Stimulated activated naive CD4-positive, alpha-beta T cell treated with Interleukin-2 at 50 U/mL for 16 hours (primary cell): ENCODE data around the gene REV1.
"Not testable (repeated sequence)": the region's sequence is repeated elsewhere in the genome, so short reads cannot be mapped to it uniquely, and the experiment has no call there.

Experiments
- DNase-seq: peaks from one replicate; lab custom pipeline; 2025; lab: John Stamatoyannopoulos, UW

REV1 gene

GRCh38 chr2:99403084-99403483 lies 86.7 kb downstream of the REV1 start:
- no peak for DNase-seq

- no peak for DNase-seq
Measured at GRCh38 chr2:99401841-99402240, 88.0 kb downstream of the REV1 start.

GRCh38 chr2:99399795-99400194 lies 90.0 kb downstream of the REV1 start:
- DNase-seq, result no peak

- no peak for DNase-seq
Measured at GRCh38 chr2:99399063-99399462, 90.8 kb downstream of the REV1 start.

- DNase-seq, result no peak
Measured at GRCh38 chr2:99398303-99398702, 91.5 kb downstream of the REV1 start.

- DNase-seq, result no peak
Measured at GRCh38 chr2:99397266-99397920, 92.4 kb downstream of the REV1 start.

- no peak for DNase-seq
Measured at GRCh38 chr2:99395589-99396130, 94.2 kb downstream of the REV1 start.

- no peak for DNase-seq
Measured at GRCh38 chr2:99389946-99390345, 99.9 kb downstream of the REV1 start.

GRCh38 chr2:99389371-99389770 lies 100.4 kb downstream of the REV1 start:
- no peak for DNase-seq

- DNase-seq, result no peak
Measured at GRCh38 chr2:99388892-99389291, 100.9 kb downstream of the REV1 start.

- no peak for DNase-seq
Measured at GRCh38 chr2:99386011-99386410, 103.8 kb downstream of the REV1 start.

- no peak for DNase-seq
Measured at GRCh38 chr2:99382143-99382542, 107.7 kb downstream of the REV1 start.

- no peak for DNase-seq
Measured at GRCh38 chr2:99380376-99381010, 109.3 kb downstream of the REV1 start.

GRCh38 chr2:99377879-99378278 lies 111.9 kb downstream of the REV1 start:
- no peak for DNase-seq

GRCh38 chr2:99376254-99376864 lies 113.5 kb downstream of the REV1 start:
- no peak for DNase-seq

GRCh38 chr2:99374747-99375146 lies 115.1 kb downstream of the REV1 start:
- DNase-seq, result no peak

GRCh38 chr2:99373144-99373543 lies 116.7 kb downstream of the REV1 start:
- no peak for DNase-seq

GRCh38 chr2:99368854-99369253 lies 121.0 kb downstream of the REV1 start:
- DNase-seq, result not testable (repeated sequence)

- no peak for DNase-seq
Measured at GRCh38 chr2:99365661-99366060, 124.2 kb downstream of the REV1 start.

- no peak for DNase-seq
Measured at GRCh38 chr2:99356853-99357252, 133.0 kb downstream of the REV1 start.

GRCh38 chr2:99354825-99355224 lies 135.0 kb downstream of the REV1 start:
- not testable (repeated sequence) for DNase-seq

GRCh38 chr2:99354070-99354469 lies 135.7 kb downstream of the REV1 start:
- no peak for DNase-seq
